Adrenal gland (tissue), 12 donors: ENCODE results near the gene LRRC30. TPM values are rescaled to one million over a fixed set of nuclear protein-coding genes. Genes with fewer than 3 reads are reported as not detected.

Experiments used
- polyA plus RNA-seq, 3 donors: library from polyadenylated mRNA; stranded (reverse); fragments of 200-250 nt in 2 of 3; fragments of 350-450 nt in 1 of 3; fragmentation: Illumina TruSeq in 1 of 3; extraction: RNeasy Lipid Tissue Mini Kit (QIAGEN cat#74804) in 1 of 3; gene quantifications; one replicate each; pipeline ENCODE4 v1.2.3, GENCODE V29; 2013 to 2014
- total RNA-seq, 9 donors: library from RNA; depleted of rRNA in 4 of 9; stranded (reverse); fragments of >200 nt in 4 of 9; fragments of 120-200 nt in 1 of 9; fragmentation: NEBNext Ultra II Directional in 1 of 9; extraction: Animal tissue kit (Norgen Biotek cat#: 25700) in 1 of 9; gene quantifications; one replicate each; pipeline versions ENCODE4 v1.1.0 to v1.2.4, GENCODE V29; 2013 to 2023
- donor health status: healthy with polysubstance abuse.
- donor health status: Bipolar disorder and iron deficiency.
- donor health status: DM: yes; HTN: yes; CAD: no.
- donor health status: DM: no; HTN: no; CAD: no.
- donor health status: DM: no; HTN: no; CAD: no.
- donor health status: DM: yes; HTN: yes; CAD: no.

Gene LRRC30
- total and polyA plus RNA-seq, 12 donors = not detected

Other genes starting within 250 kb of the LRRC30 start
- gene LAMA1, start 113.3 kb upstream of the LRRC30 start, total RNA-seq = under 1 TPM; 0.14 to 0.55 (median 0.18) TPM
- under 1 TPM; 0.07 to 0.34 (median 0.16) TPM for gene LAMA1, start 113.3 kb upstream of the LRRC30 start, polyA plus RNA-seq